Activated CD4-positive, alpha-beta T cell treated with anti-CD3 and anti-CD28 coated beads, Interleukin-2, amount 10 ng/mL, durations not matched to agents 7 days and 5 days (primary cell): ENCODE measurements around the gene AKT1. TPM values are rescaled to one million over a fixed set of nuclear protein-coding genes. Genes with fewer than 3 reads are reported as not detected.

ENCODE experiments used
- CTCF ChIA-PET: fragments of 350-600 bp; sonication (Branson Sonifier 250); formaldehyde crosslinking; loops from one replicate; lab custom pipeline; 2021; ENCODE audit warnings: antibody characterized with exemption; lab: Charles Lee
- POLR2A ChIA-PET: fragments of 350-600 bp; sonication (Branson Sonifier 250); formaldehyde crosslinking; loops from one replicate; lab custom pipeline; 2021; ENCODE audit warnings: antibody characterized with exemption; lab: Charles Lee
- DNase-seq: peaks from one replicate; pipeline ENCODE4 v3.0.0-alpha.2; 2020
- H3K27ac Mint-ChIP-seq: one replicate; pipeline ENCODE4 v1.8.0; 2021; ENCODE audit warnings: mild to moderate bottlenecking, moderate library complexity, mixed read lengths
- H3K27me3 Mint-ChIP-seq: one replicate; pipeline ENCODE4 v1.8.0; 2021; ENCODE audit warnings: mixed read lengths
- H3K36me3 Mint-ChIP-seq: one replicate; pipeline ENCODE4 v1.8.0; 2021; ENCODE audit warnings: low read depth, mixed read lengths
- H3K4me1 Mint-ChIP-seq: one replicate; pipeline ENCODE4 v1.8.0; 2021; ENCODE audit warnings: mixed read lengths
- H3K4me3 Mint-ChIP-seq: one replicate; pipeline ENCODE4 v1.8.0; 2021; ENCODE audit warnings: mild to moderate bottlenecking, moderate library complexity, mixed read lengths
- H3K9me3 Mint-ChIP-seq: one replicate; pipeline ENCODE4 v1.8.0; 2021; ENCODE audit warnings: mixed read lengths
- total RNA-seq, 2 experiments: library from RNA; stranded (reverse); gene quantifications; one replicate each; pipeline ENCODE4 v1.2.3, GENCODE V29; 2021

Gene AKT1
- total RNA-seq, 2 experiments from 2014 or later, result 159 to 166 TPM

- ChIA-PET POLR2A (no interaction called here), CTCF (interaction anchor here (1.4 kb wide), 1 partner anchor 45 kb away, joined by 3 read pairs; no protein-coding TSS in a partner anchor)
- no peaks in the 10 kb centered on the region for H3K36me3 Mint-ChIP-seq
- H3K27me3 Mint-ChIP-seq, result no peaks in the 10 kb centered on the region
- H3K4me1 Mint-ChIP-seq, result peaks cover 14% of the 10 kb centered on the region
- no peaks in the 10 kb centered on the region for H3K9me3 Mint-ChIP-seq
- peak overlapping the region; percentile 52 for H3K27ac Mint-ChIP-seq
- no peak for DNase-seq
- H3K4me3 Mint-ChIP-seq, result no peak overlapping the region
Observed at GRCh38 chr14:104746071-104746545, 49.4 kb downstream of the AKT1 start.

GRCh38 chr14:104745431-104745830, 50.1 kb downstream of the AKT1 start:
- POLR2A ChIA-PET, result no interaction called here
- H3K4me1 Mint-ChIP-seq, result peaks cover 10% of the 10 kb centered on the region
- DNase-seq, result no peak
- no peaks in the 10 kb centered on the region for H3K9me3 Mint-ChIP-seq
- no peak overlapping the region for H3K4me3 Mint-ChIP-seq
- no peaks in the 10 kb centered on the region for H3K36me3 Mint-ChIP-seq
- no peaks in the 10 kb centered on the region for H3K27me3 Mint-ChIP-seq
- H3K27ac Mint-ChIP-seq, result peak overlapping the region; percentile 5
- CTCF ChIA-PET, result interaction anchor here (1.4 kb wide), 1 partner anchor 46 kb away, joined by 3 read pairs; no protein-coding TSS in a partner anchor

- Mint-ChIP-seq H3K27ac (no peak overlapping the region), H3K9me3 (no peaks in the 10 kb centered on the region), H3K36me3 (no peaks in the 10 kb centered on the region), H3K27me3 (no peaks in the 10 kb centered on the region), H3K4me3 (no peak overlapping the region), H3K4me1 (peaks cover 7% of the 10 kb centered on the region)
- no peak for DNase-seq
- ChIA-PET POLR2A (no interaction called here), CTCF (interaction anchor here (0.8 to 1.4 kb wide), 2 partner anchors 47 to 62 kb away, joined by 3 read pairs; no protein-coding TSS in a partner anchor)
Observed at GRCh38 chr14:104744484-104744883, 51.1 kb downstream of the AKT1 start.

- H3K36me3 Mint-ChIP-seq, result no peaks in the 10 kb centered on the region
- peaks cover 7% of the 10 kb centered on the region for H3K4me1 Mint-ChIP-seq
- no peaks in the 10 kb centered on the region for H3K27me3 Mint-ChIP-seq
- POLR2A ChIA-PET, result no interaction called here
- CTCF ChIA-PET, result interaction anchor here (0.8 to 1.9 kb wide), 3 partner anchors 9 to 25 kb away, joined by 3 to 8 read pairs (median 4); partner anchors contain the start of gene SIVA1
- no peak for DNase-seq
- H3K27ac Mint-ChIP-seq, result no peak overlapping the region
- H3K4me3 Mint-ChIP-seq, result no peak overlapping the region
- no peaks in the 10 kb centered on the region for H3K9me3 Mint-ChIP-seq
Observed at GRCh38 chr14:104743461-104744380, 51.8 kb downstream of the AKT1 start.

- DNase-seq, result no peak
- no peaks in the 10 kb centered on the region for H3K36me3 Mint-ChIP-seq
- CTCF ChIA-PET, result interaction anchor here (0.8 to 1.9 kb wide), 4 partner anchors 9 to 26 kb away, joined by 3 to 8 read pairs (median 4); partner anchors contain the start of gene SIVA1
- H3K9me3 Mint-ChIP-seq, result no peaks in the 10 kb centered on the region
- H3K27ac Mint-ChIP-seq, result no peak overlapping the region
- no peaks in the 10 kb centered on the region for H3K27me3 Mint-ChIP-seq
- no peak overlapping the region for H3K4me3 Mint-ChIP-seq
- POLR2A ChIA-PET, result no interaction called here
- H3K4me1 Mint-ChIP-seq, result peaks cover 7% of the 10 kb centered on the region
Observed at GRCh38 chr14:104742586-104743455, 52.7 kb downstream of the AKT1 start.

- Mint-ChIP-seq H3K27me3 (no peaks in the 10 kb centered on the region), H3K4me1 (peaks cover 7% of the 10 kb centered on the region), H3K27ac (no peak overlapping the region), H3K4me3 (no peak overlapping the region), H3K9me3 (no peaks in the 10 kb centered on the region), H3K36me3 (no peaks in the 10 kb centered on the region)
- ChIA-PET POLR2A (no interaction called here), CTCF (interaction anchor here (0.7 to 1.8 kb wide), 3 partner anchors 11 to 526 kb away, joined by 3 to 8 read pairs (median 4); partner anchors contain the start of gene SIVA1)
- no peak for DNase-seq
Observed at GRCh38 chr14:104741803-104742251, 53.7 kb downstream of the AKT1 start.

GRCh38 chr14:104741108-104741802, 54.3 kb downstream of the AKT1 start:
- peaks cover 6% of the 10 kb centered on the region for H3K4me1 Mint-ChIP-seq
- no peaks in the 10 kb centered on the region for H3K9me3 Mint-ChIP-seq
- ChIA-PET CTCF (interaction anchor here (0.7 to 1.8 kb wide), 2 partner anchors 12 to 525 kb away, joined by 3 to 8 read pairs; partner anchors contain the start of gene SIVA1), POLR2A (no interaction called here)
- no peak overlapping the region for H3K27ac Mint-ChIP-seq
- no peaks in the 10 kb centered on the region for H3K36me3 Mint-ChIP-seq
- H3K27me3 Mint-ChIP-seq, result no peaks in the 10 kb centered on the region
- DNase-seq, result no peak
- no peak overlapping the region for H3K4me3 Mint-ChIP-seq

GRCh38 chr14:104739546-104740516, 55.7 kb downstream of the AKT1 start:
- ChIA-PET POLR2A (no interaction called here), CTCF (interaction anchor here (1.8 to 3.0 kb wide), 2 partner anchors 10 to 86 kb away, joined by 5 to 10 read pairs; no protein-coding TSS in a partner anchor)
- no peaks in the 10 kb centered on the region for H3K27me3 Mint-ChIP-seq
- no peaks in the 10 kb centered on the region for H3K36me3 Mint-ChIP-seq
- H3K27ac Mint-ChIP-seq, result no peak overlapping the region
- no peaks in the 10 kb centered on the region for H3K4me1 Mint-ChIP-seq
- no peak overlapping the region for H3K4me3 Mint-ChIP-seq
- H3K9me3 Mint-ChIP-seq, result no peaks in the 10 kb centered on the region
- DNase-seq, result no peak

GRCh38 chr14:104739026-104739425, 56.5 kb downstream of the AKT1 start:
- Mint-ChIP-seq H3K4me3 (no peak overlapping the region), H3K4me1 (no peaks in the 10 kb centered on the region), H3K36me3 (no peaks in the 10 kb centered on the region), H3K9me3 (no peaks in the 10 kb centered on the region), H3K27me3 (no peaks in the 10 kb centered on the region), H3K27ac (no peak overlapping the region)
- POLR2A ChIA-PET, result no interaction called here
- CTCF ChIA-PET, result interaction anchor here (0.8 to 3.0 kb wide), 3 partner anchors 11 to 87 kb away, joined by 3 to 10 read pairs (median 5); no protein-coding TSS in a partner anchor
- DNase-seq, result no peak

- no peaks in the 10 kb centered on the region for H3K36me3 Mint-ChIP-seq
- no peak for DNase-seq
- H3K4me3 Mint-ChIP-seq, result no peak overlapping the region
- H3K9me3 Mint-ChIP-seq, result no peaks in the 10 kb centered on the region
- ChIA-PET CTCF (interaction anchor here (0.8 to 3.0 kb wide), 4 partner anchors 11 to 88 kb away, joined by 3 to 10 read pairs (median 4); no protein-coding TSS in a partner anchor), POLR2A (no interaction called here)
- H3K4me1 Mint-ChIP-seq, result no peaks in the 10 kb centered on the region
- no peak overlapping the region for H3K27ac Mint-ChIP-seq
- H3K27me3 Mint-ChIP-seq, result no peaks in the 10 kb centered on the region
Observed at GRCh38 chr14:104738375-104739019, 57.1 kb downstream of the AKT1 start.
